Spleen (tissue), 11 donors: ENCODE results near the gene NEAT1. TPM values are rescaled to one million over a fixed set of nuclear protein-coding genes. Genes with fewer than 3 reads are reported as not detected.

Source experiments
- DNase-seq: peaks from one replicate; pipeline ENCODE4 v3.0.0-alpha.2; 2020
- H3K27ac ChIP-seq, 8 donors: fragments of 200-600 bp; sonication (generic) in 7 of 8; 1 replicate in 4 of 8; 2 replicates in 4 of 8; pipeline versions ENCODE4 v1.5.0 to v1.8.0; 2016 to 2021; ENCODE audit warnings: inconsistent platforms in 4 of 8, mild to moderate bottlenecking in 4 of 8, moderate library complexity in 1 of 8
- H3K27me3 ChIP-seq, 7 donors: fragments of 200-600 bp; sonication (generic) in 6 of 7; replicated peaks in 1 of 7; 1 replicate in 4 of 7; 2 replicates in 3 of 7; pipeline versions ENCODE4 v1.5.0 to v1.8.0; 2016 to 2021; ENCODE audit warnings: inconsistent platforms in 3 of 7, mild to moderate bottlenecking in 1 of 7
- H3K36me3 ChIP-seq, 6 donors: fragments of 200-600 bp; sonication (generic) in 5 of 6; 1 replicate in 4 of 6; 2 replicates in 2 of 6; pipeline versions ENCODE4 v1.5.0 to v1.8.0; 2016 to 2021; ENCODE audit warnings: inconsistent platforms in 2 of 6
- H3K4me1 ChIP-seq, 6 donors: fragments of 200-600 bp; sonication (generic) in 5 of 6; 1 replicate in 3 of 6; 2 replicates in 3 of 6; pipeline versions ENCODE4 v1.5.0 to v1.8.0; 2016 to 2021; ENCODE audit warnings: inconsistent platforms in 3 of 6
- H3K4me3 ChIP-seq, 8 donors: fragments of 200-600 bp; sonication (generic) in 7 of 8; 1 replicate in 4 of 8; 2 replicates in 4 of 8; pipeline versions ENCODE4 v1.5.0 to v1.8.0; 2016 to 2021; ENCODE audit warnings: inconsistent platforms in 4 of 8, mild to moderate bottlenecking in 4 of 8, moderate library complexity in 2 of 8
- H3K9me3 ChIP-seq, 8 donors: fragments of 200-600 bp; sonication (generic) in 7 of 8; 1 replicate in 4 of 8; 2 replicates in 4 of 8; pipeline versions ENCODE4 v1.5.0 to v1.8.0; 2016 to 2021; ENCODE audit warnings: inconsistent platforms in 4 of 8
- POLR2A ChIP-seq, 3 donors: fragments of 450-650 bp; IDR thresholded peaks; one replicate each; pipeline ENCODE4 v1.5.1; 2017; ENCODE audit warnings: antibody characterized with exemption in 3 of 3, mild to moderate bottlenecking in 1 of 3
- POLR2AphosphoS5 ChIP-seq, 3 donors: sonication (generic); formaldehyde crosslinking; IDR thresholded peaks; one replicate each; pipeline ENCODE4 v1.5.1; 2017; ENCODE audit warnings: antibody characterized with exemption in 3 of 3
- WGBS, 5 donors: extraction: QIAGEN DNeasy Blood & Tissue Kit in 3 of 5; methylation state at CpG; one replicate each; pipeline versions ENCODE4 v1.1.5 to v1.1.7; 2013 to 2018; 5-methylcytosine and 5-hydroxymethylcytosine counted together
- intact Hi-C: fragments of 100-400 bp; cut with DNase I; formaldehyde crosslinking; loops from one replicate; pipeline ENCODE4 v1.15.0; 2023; ENCODE audit warnings: low total_unique reads
- polyA plus RNA-seq, 3 donors: library from polyadenylated mRNA; stranded (reverse); fragments of 200-250 nt; gene quantifications; one replicate each; pipeline ENCODE4 v1.2.1, GENCODE V29; 2013
- total RNA-seq, 7 donors: library from RNA; depleted of rRNA in 3 of 7; stranded (reverse); fragments of >200 nt in 3 of 7; fragmentation: NEBNext Ultra II Directional in 4 of 7; extraction: Animal tissue kit (Norgen Biotek cat#: 25700) in 4 of 7; gene quantifications; one replicate each; pipeline versions ENCODE4 v1.1.0 to v1.2.1, GENCODE V29; 2016 to 2021
- TF ChIP-seq, protein P1 (sequence below), 11 experiments: fragments of 200-600 bp in 7 of 11; fragments of 450-650 bp in 4 of 11; sonication (generic) in 4 of 11; IDR thresholded peaks in 8 of 11; conservative IDR thresholded peaks in 3 of 11; 1 replicate in 7 of 11; 2 replicates in 4 of 11; pipeline versions ENCODE4 v1.4.0 to v1.8.0; 2016 to 2021; ENCODE audit warnings: antibody characterized with exemption in 11 of 11, inconsistent platforms in 4 of 11, mild to moderate bottlenecking in 1 of 11
- donor health status: healthy with polysubstance abuse.
- donor health status: DM: no; HTN: no; CAD: no; lungs with moderate emphysema.
- donor health status: DM: no; HTN: no; CAD: no.
- donor health status: Bipolar disorder and iron deficiency.
- donor health status: healthy.
- donor health status: DM: no; HTN: no; CAD: no.
- donor health status: DM: yes; HTN: yes; CAD: no.

Gene NEAT1
- total and polyA plus RNA-seq, 10 donors = 266 to 1,804 (median 874) TPM

DNA sequence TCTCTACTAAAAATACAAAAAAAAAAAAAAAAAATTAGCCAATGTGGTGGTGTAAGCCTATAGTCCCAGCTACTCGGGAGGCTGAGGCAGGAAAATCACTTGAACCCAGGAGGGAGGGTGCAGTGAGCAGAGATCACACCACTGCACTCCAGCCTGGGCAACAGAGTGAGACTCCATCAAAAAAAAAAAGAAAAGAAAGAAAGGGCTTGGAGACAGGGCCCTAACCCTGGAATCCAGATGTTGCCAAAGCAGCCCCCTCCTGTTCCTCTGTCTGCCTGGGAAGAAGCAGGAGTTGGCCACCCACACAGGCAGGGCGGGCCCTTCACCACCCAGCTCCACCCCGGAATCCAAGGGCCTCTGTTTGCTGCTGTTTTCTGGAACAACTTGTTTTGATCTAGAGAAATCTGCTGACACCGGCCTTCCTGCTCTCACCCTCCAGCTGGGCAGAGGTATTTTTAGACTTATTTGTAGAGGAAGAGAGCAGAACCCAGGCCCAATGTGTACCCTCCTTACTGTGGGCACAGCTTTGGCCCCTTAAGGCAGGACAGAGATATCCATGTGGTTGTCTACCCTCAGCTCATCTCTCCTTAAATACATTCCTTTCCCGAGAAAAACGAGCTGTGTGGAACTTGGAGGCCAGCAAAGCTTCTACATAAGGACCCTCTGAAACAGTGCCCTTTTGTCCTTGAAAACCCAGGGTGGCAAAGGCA, 2.7 kb upstream of the NEAT1 start:
- Histone ChIP-seq H3K36me3 (peaks cover 0 to 14% (median 0%) of the 10 kb centered on the region in 6 donors), H3K9me3 (no peaks in the 10 kb centered on the region), H3K4me3 (peak overlapping the region; percentile 8 to 96 (median 66)), H3K27me3 (no peaks in the 10 kb centered on the region), H3K4me1 (peaks cover 37 to 71% (median 68%) of the 10 kb centered on the region in 6 donors), H3K27ac (peak overlapping the region; percentile 92 to 100 (median 98))
- intact Hi-C loops = no loop called here
- DNase-seq = peak; percentile 94
- WGBS, 5 donors = 0 to 2% (median 1%) methylated on average over 6 of the region's 6 CpGs
- TF ChIP-seq, protein P1, sequence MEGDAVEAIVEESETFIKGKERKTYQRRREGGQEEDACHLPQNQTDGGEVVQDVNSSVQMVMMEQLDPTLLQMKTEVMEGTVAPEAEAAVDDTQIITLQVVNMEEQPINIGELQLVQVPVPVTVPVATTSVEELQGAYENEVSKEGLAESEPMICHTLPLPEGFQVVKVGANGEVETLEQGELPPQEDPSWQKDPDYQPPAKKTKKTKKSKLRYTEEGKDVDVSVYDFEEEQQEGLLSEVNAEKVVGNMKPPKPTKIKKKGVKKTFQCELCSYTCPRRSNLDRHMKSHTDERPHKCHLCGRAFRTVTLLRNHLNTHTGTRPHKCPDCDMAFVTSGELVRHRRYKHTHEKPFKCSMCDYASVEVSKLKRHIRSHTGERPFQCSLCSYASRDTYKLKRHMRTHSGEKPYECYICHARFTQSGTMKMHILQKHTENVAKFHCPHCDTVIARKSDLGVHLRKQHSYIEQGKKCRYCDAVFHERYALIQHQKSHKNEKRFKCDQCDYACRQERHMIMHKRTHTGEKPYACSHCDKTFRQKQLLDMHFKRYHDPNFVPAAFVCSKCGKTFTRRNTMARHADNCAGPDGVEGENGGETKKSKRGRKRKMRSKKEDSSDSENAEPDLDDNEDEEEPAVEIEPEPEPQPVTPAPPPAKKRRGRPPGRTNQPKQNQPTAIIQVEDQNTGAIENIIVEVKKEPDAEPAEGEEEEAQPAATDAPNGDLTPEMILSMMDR (IDR thresholded peaks at IDR 0.05 in 8 of 11, conservative IDR thresholded peaks at IDR 0.05 in 3 of 11) = peak in 1 of 11 experiments; percentile 10
- peak in 2 of 3 donors; percentile 19 to 77 for TF ChIP-seq POLR2A (IDR thresholded peaks at IDR 0.05)
- TF ChIP-seq POLR2AphosphoS5 (IDR thresholded peaks at IDR 0.05) = peak; percentile 74 to 96 (median 93)

DNA sequence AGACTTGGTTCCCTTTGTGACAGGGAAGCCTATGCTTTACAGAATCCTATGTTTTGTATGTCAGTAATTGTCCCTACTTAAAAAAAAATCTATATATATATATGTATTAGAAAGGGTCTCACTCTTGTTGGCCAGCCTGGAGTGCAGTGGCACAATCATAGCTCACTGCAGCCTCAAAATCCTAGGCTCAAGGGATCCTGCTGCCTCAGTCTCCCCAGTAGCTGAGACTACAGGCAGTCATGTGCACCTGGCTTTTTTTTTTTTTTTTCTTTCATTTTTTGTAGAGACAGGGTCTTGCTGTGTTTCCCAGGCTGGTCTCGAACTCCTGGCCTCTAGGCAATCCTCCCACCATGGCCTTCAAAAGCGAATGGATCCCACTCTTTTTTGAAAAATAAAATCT, 2.1 kb upstream of the NEAT1 start:
- intact Hi-C loops = no loop called here
- Histone ChIP-seq H3K9me3 (no peaks in the 10 kb centered on the region), H3K27ac (peak overlapping the region; percentile 92 to 100 (median 98)), H3K4me1 (peaks cover 37 to 70% (median 64%) of the 10 kb centered on the region in 6 donors), H3K4me3 (peak overlapping the region; percentile 16 to 96 (median 82)), H3K27me3 (no peaks in the 10 kb centered on the region), H3K36me3 (peaks cover 0 to 20% (median 0%) of the 10 kb centered on the region in 6 donors)
- WGBS, 5 donors = 43 to 67% (median 57%) methylated on average over 2 of the region's 2 CpGs
- TF ChIP-seq POLR2AphosphoS5 (IDR thresholded peaks at IDR 0.05) (no peak), POLR2A (IDR thresholded peaks at IDR 0.05) (no peak)
- TF ChIP-seq, protein P1 (IDR thresholded peaks at IDR 0.05 in 8 of 11, conservative IDR thresholded peaks at IDR 0.05 in 3 of 11) = no peak
- DNase-seq = no peak

DNA sequence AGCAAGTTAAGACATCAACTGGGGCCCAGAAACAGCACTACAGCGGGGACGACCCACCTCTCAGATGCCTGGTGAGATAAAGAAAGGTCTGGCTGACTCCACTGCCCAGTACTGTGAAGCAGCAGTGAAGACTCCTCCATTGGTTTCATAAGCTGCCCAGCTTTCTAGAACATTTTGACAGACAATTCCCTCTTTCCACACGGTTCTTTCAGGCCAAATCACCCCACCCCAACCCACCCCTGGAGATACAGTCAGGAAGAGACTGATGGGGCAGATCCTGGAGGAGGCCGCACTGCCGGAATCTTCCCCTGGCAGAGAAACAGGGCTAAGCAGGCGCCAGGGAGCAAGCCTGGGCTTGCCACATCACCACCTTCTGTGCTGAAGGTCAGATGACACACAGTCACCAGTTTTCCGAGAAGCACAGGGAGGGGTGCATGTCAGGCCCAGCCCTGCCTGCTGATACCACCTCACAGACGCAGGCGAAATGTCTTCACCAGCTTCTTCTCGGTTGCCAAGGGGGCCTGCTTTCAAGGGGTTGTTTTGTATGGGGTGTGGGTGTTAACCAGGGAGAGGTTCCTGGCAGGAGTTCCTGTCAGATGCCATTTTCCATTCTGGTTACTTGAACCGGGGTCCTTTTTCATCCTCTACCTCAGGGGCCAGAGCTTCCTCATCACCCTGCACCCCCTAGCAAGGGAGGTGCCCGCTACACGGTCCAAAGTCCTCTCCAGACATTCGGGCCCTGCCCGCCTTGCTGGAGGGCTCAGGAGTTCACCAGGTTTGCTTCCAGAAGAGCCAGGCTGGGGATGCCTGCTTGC, 1.4 kb upstream of the NEAT1 start:
- H3K4me1 ChIP-seq = peaks cover 33 to 65% (median 58%) of the 10 kb centered on the region in 6 donors
- 4 to 7% (median 7%) methylated on average over 15 of the region's 15 CpGs for WGBS, 5 donors

More for the DNA sequence above, 1.4 kb upstream of the NEAT1 start:
- Histone ChIP-seq H3K4me3 (peak overlapping the region; percentile 66 to 96 (median 83)), H3K27me3 (no peaks in the 10 kb centered on the region), H3K9me3 (no peaks in the 10 kb centered on the region), H3K36me3 (peaks cover 0 to 27% (median 0%) of the 10 kb centered on the region in 6 donors), H3K27ac (peak overlapping the region; percentile 92 to 100 (median 98))
- intact Hi-C loops = no loop called here
- TF ChIP-seq POLR2A (IDR thresholded peaks at IDR 0.05) = peak; percentile 70 to 87 (median 74)
- TF ChIP-seq, protein P1 (IDR thresholded peaks at IDR 0.05 in 8 of 11, conservative IDR thresholded peaks at IDR 0.05 in 3 of 11) = no peak
- peak; percentile 86 to 99 (median 97) for TF ChIP-seq POLR2AphosphoS5 (IDR thresholded peaks at IDR 0.05)
- peak; percentile 95 for DNase-seq
